Spleen (tissue), 7 donors: ENCODE data around the gene DRAM1.
"Not testable (repeated sequence)": the region's sequence is repeated elsewhere in the genome, so short reads cannot be mapped to it uniquely, and the experiment has no call there.

Experiments used
- POLR2A ChIP-seq, 3 donors: fragments of 450-650 bp; IDR thresholded peaks; one replicate each; pipeline ENCODE4 v1.5.1; 2017; ENCODE audit warnings: antibody characterized with exemption in 3 of 3, mild to moderate bottlenecking in 1 of 3
- POLR2AphosphoS5 ChIP-seq, 3 donors: sonication (generic); formaldehyde crosslinking; IDR thresholded peaks; one replicate each; pipeline ENCODE4 v1.5.1; 2017; ENCODE audit warnings: antibody characterized with exemption in 3 of 3
- TF ChIP-seq, protein P1 (sequence below), 11 experiments: fragments of 200-600 bp in 7 of 11; fragments of 450-650 bp in 4 of 11; sonication (generic) in 4 of 11; IDR thresholded peaks in 8 of 11; conservative IDR thresholded peaks in 3 of 11; 1 replicate in 7 of 11; 2 replicates in 4 of 11; pipeline versions ENCODE4 v1.4.0 to v1.8.0; 2016 to 2021; ENCODE audit warnings: antibody characterized with exemption in 11 of 11, inconsistent platforms in 4 of 11, mild to moderate bottlenecking in 1 of 11
- donor health status: DM: no; HTN: no; CAD: no; lungs with moderate emphysema.
- donor health status: DM: no; HTN: no; CAD: no.
- donor health status: DM: no; HTN: no; CAD: no.

DNA sequence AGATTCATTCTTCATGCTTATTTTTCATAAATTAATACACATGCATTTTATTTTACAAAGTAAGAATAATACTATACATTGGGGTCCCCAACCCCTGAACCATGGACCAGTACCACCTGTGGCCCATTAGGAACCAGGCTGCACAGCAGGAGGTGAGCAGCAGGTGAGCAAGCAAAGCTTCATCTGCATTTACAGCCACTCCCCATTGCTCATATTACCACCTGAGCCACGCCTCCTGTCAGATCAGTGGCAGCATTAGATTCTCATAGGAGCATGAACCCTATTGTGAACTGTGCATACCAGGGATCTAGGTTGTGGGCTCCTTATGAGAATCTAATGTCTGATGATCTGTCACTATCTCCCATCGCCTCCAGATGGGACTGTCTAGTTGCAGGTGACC, 15.7 kb upstream of the DRAM1 start:
- not testable (repeated sequence) for TF ChIP-seq POLR2AphosphoS5, POLR2A (IDR thresholded peaks at IDR 0.05)
- TF ChIP-seq, protein P1, sequence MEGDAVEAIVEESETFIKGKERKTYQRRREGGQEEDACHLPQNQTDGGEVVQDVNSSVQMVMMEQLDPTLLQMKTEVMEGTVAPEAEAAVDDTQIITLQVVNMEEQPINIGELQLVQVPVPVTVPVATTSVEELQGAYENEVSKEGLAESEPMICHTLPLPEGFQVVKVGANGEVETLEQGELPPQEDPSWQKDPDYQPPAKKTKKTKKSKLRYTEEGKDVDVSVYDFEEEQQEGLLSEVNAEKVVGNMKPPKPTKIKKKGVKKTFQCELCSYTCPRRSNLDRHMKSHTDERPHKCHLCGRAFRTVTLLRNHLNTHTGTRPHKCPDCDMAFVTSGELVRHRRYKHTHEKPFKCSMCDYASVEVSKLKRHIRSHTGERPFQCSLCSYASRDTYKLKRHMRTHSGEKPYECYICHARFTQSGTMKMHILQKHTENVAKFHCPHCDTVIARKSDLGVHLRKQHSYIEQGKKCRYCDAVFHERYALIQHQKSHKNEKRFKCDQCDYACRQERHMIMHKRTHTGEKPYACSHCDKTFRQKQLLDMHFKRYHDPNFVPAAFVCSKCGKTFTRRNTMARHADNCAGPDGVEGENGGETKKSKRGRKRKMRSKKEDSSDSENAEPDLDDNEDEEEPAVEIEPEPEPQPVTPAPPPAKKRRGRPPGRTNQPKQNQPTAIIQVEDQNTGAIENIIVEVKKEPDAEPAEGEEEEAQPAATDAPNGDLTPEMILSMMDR (IDR thresholded peaks at IDR 0.05 in 8 of 11, conservative IDR thresholded peaks at IDR 0.05 in 3 of 11): not testable (repeated sequence)
